ENCODE measurements around the gene SLC3A2.

The SLC3A2 gene

GRCh38 chr11:62883673-62884072 is 3.0 kb downstream of the SLC3A2 start:
- no peak for TF ChIP-seq CTCF (conservative IDR thresholded peaks at IDR 0.05; ENCODE audit: control insufficient read depth, insufficient read depth, low read depth, low read length)
- no peak for DNase-seq (ENCODE audit: low read depth)
- peak overlapping the region; percentile 98 for H3K4me3 ChIP-seq (ENCODE audit: control insufficient read depth, low read depth, low read length)

- no peak for TF ChIP-seq CTCF (conservative IDR thresholded peaks at IDR 0.05; ENCODE audit: control insufficient read depth, insufficient read depth, low read depth, low read length)
- no peak for DNase-seq (ENCODE audit: low read depth)
These were observed 4.5 kb downstream of the SLC3A2 start for GRCh38 chr11:62885137-62885750.

GRCh38 chr11:62888406-62888805 is 7.7 kb downstream of the SLC3A2 start:
- DNase-seq (ENCODE audit: low read depth), result no peak
- H3K4me3 ChIP-seq (ENCODE audit: control insufficient read depth, low read depth, low read length), result no peak overlapping the region
- no peak for TF ChIP-seq CTCF (conservative IDR thresholded peaks at IDR 0.05; ENCODE audit: control insufficient read depth, insufficient read depth, low read depth, low read length)

More at GRCh38 chr11:62885137-62885750, 4.5 kb downstream of the SLC3A2 start:
- H3K4me3 ChIP-seq (ENCODE audit: control insufficient read depth, low read depth, low read length), result no peak overlapping the region

- DNase-seq (ENCODE audit: low read depth), result no peak
- no peak overlapping the region for H3K4me3 ChIP-seq (ENCODE audit: control insufficient read depth, low read depth, low read length)
- TF ChIP-seq CTCF (conservative IDR thresholded peaks at IDR 0.05; ENCODE audit: control insufficient read depth, insufficient read depth, low read depth, low read length), result no peak
These were observed 8.4 kb downstream of the SLC3A2 start for GRCh38 chr11:62889126-62889483.

- no peak overlapping the region for H3K4me3 ChIP-seq (ENCODE audit: control insufficient read depth, low read depth, low read length)
- DNase-seq (ENCODE audit: low read depth), result peak; percentile 57
- TF ChIP-seq CTCF (conservative IDR thresholded peaks at IDR 0.05; ENCODE audit: control insufficient read depth, insufficient read depth, low read depth, low read length), result no peak
These were observed 9.1 kb downstream of the SLC3A2 start for GRCh38 chr11:62889484-62890437.

GRCh38 chr11:62892077-62892922 is 11.6 kb downstream of the SLC3A2 start:
- no peak overlapping the region for H3K4me3 ChIP-seq (ENCODE audit: control insufficient read depth, low read depth, low read length)
- DNase-seq (ENCODE audit: low read depth), result no peak
- no peak for TF ChIP-seq CTCF (conservative IDR thresholded peaks at IDR 0.05; ENCODE audit: control insufficient read depth, insufficient read depth, low read depth, low read length)
